SK-N-SH treated with all-trans-retinoic acid at 6 μM for 48 hours (cell line): Measurements from ENCODE around the gene IMPA2.

ENCODE experiments used
- OSR1 ChIP-seq: fragments of 250-450 bp; sonication (Bioruptor Pico); IDR thresholded peaks from 2 replicates; pipeline ENCODE4 v1.8.0; 2022; ENCODE audit warnings: moderate library complexity, mild to moderate bottlenecking, inconsistent platforms
- PATZ1 ChIP-seq: fragments of 250-450 bp; sonication (Bioruptor Pico); IDR thresholded peaks from 2 replicates; pipeline ENCODE4 v1.8.0; 2020; ENCODE audit warnings: mild to moderate bottlenecking, moderate library complexity, borderline replicate concordance

DNA sequence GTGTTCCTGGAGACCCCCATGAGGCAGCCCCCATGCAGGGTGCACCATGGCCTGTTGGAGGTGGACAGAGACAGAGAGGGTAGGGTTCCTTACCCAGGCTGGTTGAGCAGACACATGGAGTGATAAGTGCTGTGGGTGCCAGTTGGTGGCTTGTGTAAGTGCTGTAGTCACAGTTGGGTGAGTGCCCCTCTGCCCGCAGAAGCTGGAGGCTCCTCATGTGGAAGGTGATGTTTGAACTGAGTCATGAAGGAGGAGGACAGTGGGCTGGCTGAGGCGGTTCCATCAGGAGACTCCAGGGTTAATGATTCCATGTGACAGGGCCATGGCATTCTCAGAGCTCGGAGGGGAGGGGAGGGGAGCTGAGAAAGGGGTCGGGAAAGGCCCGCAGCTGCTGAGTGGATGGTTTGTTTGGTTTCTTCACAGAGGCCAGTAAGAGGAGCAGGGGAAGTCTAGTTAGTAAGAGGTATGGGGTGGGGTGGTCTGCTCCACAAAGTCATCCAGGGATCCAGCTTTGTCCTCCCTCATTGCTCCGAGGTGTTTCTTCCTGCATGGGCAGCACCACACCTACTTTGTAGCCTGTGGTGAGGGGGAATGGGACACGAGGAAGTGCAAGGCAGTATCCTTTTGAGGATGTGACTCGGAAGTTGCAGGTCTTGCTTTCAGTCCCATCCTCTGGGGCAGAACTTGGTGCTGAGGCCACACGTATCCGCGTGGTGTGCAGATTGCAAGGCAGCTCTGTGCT, 13.6 kb downstream of the IMPA2 start:
- TF ChIP-seq PATZ1 (CRISPR knock-in tag) (no peak), OSR1 (CRISPR knock-in tag) (no peak)
